Measurements from ENCODE around the gene BGLAP.

The BGLAP gene

GRCh38 chr1:156230473-156230837, 11.5 kb upstream of the BGLAP start:
- TF ChIP-seq FOXP2 (optimal IDR thresholded peaks at IDR 0.05; ENCODE audit: borderline replicate concordance, extremely low read depth, extremely low read length, insufficient read depth) (no peak), SIN3A (IDR thresholded peaks at IDR 0.05; ENCODE audit: borderline replicate concordance, insufficient read depth, low read length) (no peak)

- TF ChIP-seq FOXP2 (optimal IDR thresholded peaks at IDR 0.05; ENCODE audit: borderline replicate concordance, extremely low read depth, extremely low read length, insufficient read depth) (no peak), POLR2AphosphoS5 (IDR thresholded peaks at IDR 0.05; ENCODE audit: low read depth, low read length) (no peak), REST (IDR thresholded peaks at IDR 0.05; ENCODE audit: insufficient read depth in 1 of 2, low read depth in 2 of 2, low read length in 2 of 2) (no peak), TAF1 (IDR thresholded peaks at IDR 0.05; ENCODE audit: borderline replicate concordance, insufficient read depth, low read length) (no peak), SIN3A (IDR thresholded peaks at IDR 0.05; ENCODE audit: borderline replicate concordance, insufficient read depth, low read length) (no peak)
Observed at GRCh38 chr1:156232201-156232894, 9.6 kb upstream of the BGLAP start.

GRCh38 chr1:156233426-156234127, 8.4 kb upstream of the BGLAP start:
- TF ChIP-seq FOXP2 (optimal IDR thresholded peaks at IDR 0.05; ENCODE audit: borderline replicate concordance, extremely low read depth, extremely low read length, insufficient read depth) (no peak), SIN3A (IDR thresholded peaks at IDR 0.05; ENCODE audit: borderline replicate concordance, insufficient read depth, low read length) (no peak), TAF1 (IDR thresholded peaks at IDR 0.05; ENCODE audit: borderline replicate concordance, insufficient read depth, low read length) (no peak), REST (IDR thresholded peaks at IDR 0.05; ENCODE audit: insufficient read depth in 1 of 2, low read depth in 2 of 2, low read length in 2 of 2) (no peak), POLR2AphosphoS5 (IDR thresholded peaks at IDR 0.05; ENCODE audit: low read depth, low read length) (no peak)

- TF ChIP-seq POLR2AphosphoS5 (IDR thresholded peaks at IDR 0.05; ENCODE audit: low read depth, low read length) (no peak), FOXP2 (optimal IDR thresholded peaks at IDR 0.05; ENCODE audit: borderline replicate concordance, extremely low read depth, extremely low read length, insufficient read depth) (no peak), SIN3A (IDR thresholded peaks at IDR 0.05; ENCODE audit: borderline replicate concordance, insufficient read depth, low read length) (no peak), REST (IDR thresholded peaks at IDR 0.05; ENCODE audit: insufficient read depth in 1 of 2, low read depth in 2 of 2, low read length in 2 of 2) (no peak), TAF1 (IDR thresholded peaks at IDR 0.05; ENCODE audit: borderline replicate concordance, insufficient read depth, low read length) (no peak)
Observed at GRCh38 chr1:156236164-156236563, 5.8 kb upstream of the BGLAP start.

- no peak for TF ChIP-seq FOXP2 (optimal IDR thresholded peaks at IDR 0.05; ENCODE audit: borderline replicate concordance, extremely low read depth, extremely low read length, insufficient read depth)
Observed at GRCh38 chr1:156238248-156238647, 3.7 kb upstream of the BGLAP start.

- TF ChIP-seq REST (IDR thresholded peaks at IDR 0.05; ENCODE audit: insufficient read depth in 1 of 2, low read depth in 2 of 2, low read length in 2 of 2) (no peak), POLR2AphosphoS5 (IDR thresholded peaks at IDR 0.05; ENCODE audit: low read depth, low read length) (no peak), FOXP2 (optimal IDR thresholded peaks at IDR 0.05; ENCODE audit: borderline replicate concordance, extremely low read depth, extremely low read length, insufficient read depth) (no peak), TAF1 (IDR thresholded peaks at IDR 0.05; ENCODE audit: borderline replicate concordance, insufficient read depth, low read length) (no peak), SIN3A (IDR thresholded peaks at IDR 0.05; ENCODE audit: borderline replicate concordance, insufficient read depth, low read length) (no peak)
Observed at GRCh38 chr1:156241311-156241811, 623 bp upstream of the BGLAP start.
